NT2/D1 (cell line): ENCODE measurements around the gene MGLL.

ENCODE experiments used
- DNase-seq: peaks from one replicate; pipeline ENCODE4 v3.0.0-alpha.2; 2011; ENCODE audit warnings: low read depth, low spot score
- H3K27me3 ChIP-seq: 2 replicates; pipeline ENCODE4 v1.6.0; 2011; ENCODE audit warnings: mild to moderate bottlenecking; ENCODE audit not compliant: insufficient read length, insufficient read depth
- H3K36me3 ChIP-seq: 2 replicates; pipeline ENCODE4 v1.6.1; 2011; ENCODE audit warnings: mild to moderate bottlenecking, low read length, mixed read lengths; ENCODE audit not compliant: insufficient read depth, insufficient read length
- H3K4me1 ChIP-seq: 2 replicates; pipeline ENCODE4 v1.5.1; 2011; ENCODE audit not compliant: insufficient read depth, insufficient read length
- H3K4me3 ChIP-seq: 2 replicates; pipeline ENCODE4 v1.5.1; 2011; ENCODE audit warnings: low read depth; ENCODE audit not compliant: insufficient read length
- H3K9ac ChIP-seq: 2 replicates; pipeline ENCODE4 v1.6.0; 2011; ENCODE audit warnings: low read depth; ENCODE audit not compliant: insufficient read length
- H3K9me3 ChIP-seq: 2 replicates; pipeline ENCODE4 v1.5.1; 2011; ENCODE audit warnings: mild to moderate bottlenecking, low read length; ENCODE audit not compliant: insufficient read depth
- SUZ12 ChIP-seq: IDR thresholded peaks from 2 replicates; pipeline ENCODE4 v1.6.1; 2011; ENCODE audit not compliant: insufficient read length, insufficient read depth; ENCODE audit errors: extremely low read depth
- YY1 ChIP-seq: IDR thresholded peaks from 2 replicates; pipeline ENCODE4 v1.6.1; 2011; ENCODE audit not compliant: insufficient read length, insufficient read depth
- ZNF274 ChIP-seq: IDR thresholded peaks from 2 replicates; pipeline ENCODE4 v1.6.1; 2011; ENCODE audit warnings: mild to moderate bottlenecking, low read depth, low read length

Gene MGLL

GRCh38 chr3:127754411-127755304 is 67.7 kb downstream of the MGLL start:
- TF ChIP-seq YY1 (no peak), SUZ12 (no peak), ZNF274 (no peak)
- no peak overlapping the region for H3K4me3 ChIP-seq
- no peaks in the 10 kb centered on the region for H3K36me3 ChIP-seq
- H3K9me3 ChIP-seq: no peaks in the 10 kb centered on the region
- H3K4me1 ChIP-seq: no peaks in the 10 kb centered on the region
- DNase-seq: no peak
- H3K9ac ChIP-seq: no peak overlapping the region
- H3K27me3 ChIP-seq: no peaks in the 10 kb centered on the region

GRCh38 chr3:127753898-127754410 is 68.4 kb downstream of the MGLL start:
- Histone ChIP-seq H3K27me3 (no peaks in the 10 kb centered on the region), H3K4me1 (no peaks in the 10 kb centered on the region), H3K4me3 (no peak overlapping the region), H3K36me3 (no peaks in the 10 kb centered on the region), H3K9me3 (no peaks in the 10 kb centered on the region), H3K9ac (no peak overlapping the region)
- no peak for TF ChIP-seq SUZ12
- no peak for TF ChIP-seq ZNF274
- no peak for TF ChIP-seq YY1
- no peak for DNase-seq

- no peak for TF ChIP-seq ZNF274
- TF ChIP-seq SUZ12: no peak
- no peak for TF ChIP-seq YY1
- Histone ChIP-seq H3K9ac (no peak overlapping the region), H3K9me3 (no peaks in the 10 kb centered on the region), H3K27me3 (no peaks in the 10 kb centered on the region), H3K4me3 (no peak overlapping the region), H3K36me3 (no peaks in the 10 kb centered on the region), H3K4me1 (no peaks in the 10 kb centered on the region)
- no peak for DNase-seq
Measured at GRCh38 chr3:127753338-127753737, 69.0 kb downstream of the MGLL start.

- no peak overlapping the region for H3K4me3 ChIP-seq
- no peak overlapping the region for H3K9ac ChIP-seq
- no peaks in the 10 kb centered on the region for H3K36me3 ChIP-seq
- no peaks in the 10 kb centered on the region for H3K9me3 ChIP-seq
- TF ChIP-seq YY1 (no peak), SUZ12 (no peak), ZNF274 (no peak)
- DNase-seq: no peak
- H3K4me1 ChIP-seq: no peaks in the 10 kb centered on the region
- H3K27me3 ChIP-seq: no peaks in the 10 kb centered on the region
Measured at GRCh38 chr3:127751782-127752181, 70.5 kb downstream of the MGLL start.

GRCh38 chr3:127751163-127751621 is 71.1 kb downstream of the MGLL start:
- no peak for DNase-seq
- H3K27me3 ChIP-seq: no peaks in the 10 kb centered on the region
- no peaks in the 10 kb centered on the region for H3K36me3 ChIP-seq
- H3K4me3 ChIP-seq: no peak overlapping the region
- no peak overlapping the region for H3K9ac ChIP-seq
- TF ChIP-seq ZNF274: no peak
- H3K9me3 ChIP-seq: no peaks in the 10 kb centered on the region
- H3K4me1 ChIP-seq: no peaks in the 10 kb centered on the region

- TF ChIP-seq YY1 (no peak), ZNF274 (no peak), SUZ12 (no peak)
- no peak for DNase-seq
- no peak overlapping the region for H3K4me3 ChIP-seq
Measured at GRCh38 chr3:127750226-127751031, 71.9 kb downstream of the MGLL start.

GRCh38 chr3:127749787-127750225 is 72.5 kb downstream of the MGLL start:
- H3K9ac ChIP-seq: no peak overlapping the region
- H3K27me3 ChIP-seq: no peaks in the 10 kb centered on the region
- H3K4me1 ChIP-seq: no peaks in the 10 kb centered on the region
- H3K9me3 ChIP-seq: no peaks in the 10 kb centered on the region
- H3K36me3 ChIP-seq: no peaks in the 10 kb centered on the region
- no peak for TF ChIP-seq ZNF274
- TF ChIP-seq YY1: no peak
- TF ChIP-seq SUZ12: no peak
- no peak for DNase-seq
- no peak overlapping the region for H3K4me3 ChIP-seq

More at GRCh38 chr3:127750226-127751031, 71.9 kb downstream of the MGLL start:
- Histone ChIP-seq H3K36me3 (no peaks in the 10 kb centered on the region), H3K9me3 (no peaks in the 10 kb centered on the region), H3K27me3 (no peaks in the 10 kb centered on the region), H3K9ac (no peak overlapping the region), H3K4me1 (no peaks in the 10 kb centered on the region)
